ENCODE measurements around the gene WWOX.

WWOX gene

GRCh38 chr16:78994135-78994745 lies 894.8 kb downstream of the WWOX start:
- Mint-ChIP-seq H3K9me3 (no peaks in the 10 kb centered on the region), H3K27ac (no peak overlapping the region), H3K36me3 (peaks cover 3% of the 10 kb centered on the region), H3K4me3 (no peak overlapping the region), H3K27me3 (no peaks in the 10 kb centered on the region), H3K4me1 (peaks cover 5% of the 10 kb centered on the region)

- no peaks in the 10 kb centered on the region for H3K9me3 Mint-ChIP-seq
- no peaks in the 10 kb centered on the region for H3K27me3 Mint-ChIP-seq
- peaks cover 5% of the 10 kb centered on the region for H3K4me1 Mint-ChIP-seq
- peaks cover 3% of the 10 kb centered on the region for H3K36me3 Mint-ChIP-seq
- H3K4me3 Mint-ChIP-seq: no peak overlapping the region
- H3K27ac Mint-ChIP-seq: no peak overlapping the region
Measured at GRCh38 chr16:78995441-78995840, 896.0 kb downstream of the WWOX start.

GRCh38 chr16:78996790-78997189 lies 897.3 kb downstream of the WWOX start:
- no peaks in the 10 kb centered on the region for H3K27me3 Mint-ChIP-seq
- peaks cover 5% of the 10 kb centered on the region for H3K4me1 Mint-ChIP-seq
- peaks cover 3% of the 10 kb centered on the region for H3K36me3 Mint-ChIP-seq
- no peak overlapping the region for H3K4me3 Mint-ChIP-seq
- no peak overlapping the region for H3K27ac Mint-ChIP-seq
- no peaks in the 10 kb centered on the region for H3K9me3 Mint-ChIP-seq

GRCh38 chr16:78998879-78999278 lies 899.4 kb downstream of the WWOX start:
- H3K4me3 Mint-ChIP-seq: no peak overlapping the region
- H3K9me3 Mint-ChIP-seq: no peaks in the 10 kb centered on the region
- H3K27me3 Mint-ChIP-seq: no peaks in the 10 kb centered on the region
- no peak overlapping the region for H3K27ac Mint-ChIP-seq
- H3K36me3 Mint-ChIP-seq: peaks cover 3% of the 10 kb centered on the region
- peaks cover 5% of the 10 kb centered on the region for H3K4me1 Mint-ChIP-seq

- Mint-ChIP-seq H3K9me3 (no peaks in the 10 kb centered on the region), H3K27ac (no peak overlapping the region), H3K36me3 (peaks cover 1% of the 10 kb centered on the region), H3K4me3 (no peak overlapping the region), H3K4me1 (no peaks in the 10 kb centered on the region), H3K27me3 (no peaks in the 10 kb centered on the region)
Measured at GRCh38 chr16:79001156-79001967, 901.9 kb downstream of the WWOX start.

GRCh38 chr16:79003026-79003609 lies 903.7 kb downstream of the WWOX start:
- Mint-ChIP-seq H3K4me1 (no peaks in the 10 kb centered on the region), H3K27ac (no peak overlapping the region), H3K27me3 (no peaks in the 10 kb centered on the region), H3K36me3 (peaks cover 1% of the 10 kb centered on the region), H3K9me3 (no peaks in the 10 kb centered on the region), H3K4me3 (no peak overlapping the region)

- Mint-ChIP-seq H3K4me3 (no peak overlapping the region), H3K27ac (no peak overlapping the region), H3K9me3 (no peaks in the 10 kb centered on the region), H3K27me3 (no peaks in the 10 kb centered on the region), H3K36me3 (no peaks in the 10 kb centered on the region), H3K4me1 (no peaks in the 10 kb centered on the region)
Measured at GRCh38 chr16:79004309-79004708, 904.9 kb downstream of the WWOX start.

- Mint-ChIP-seq H3K4me3 (no peak overlapping the region), H3K27me3 (no peaks in the 10 kb centered on the region), H3K4me1 (no peaks in the 10 kb centered on the region), H3K36me3 (no peaks in the 10 kb centered on the region), H3K9me3 (no peaks in the 10 kb centered on the region), H3K27ac (no peak overlapping the region)
Measured at GRCh38 chr16:79005096-79005495, 905.6 kb downstream of the WWOX start.

GRCh38 chr16:79006206-79006605 lies 906.8 kb downstream of the WWOX start:
- no peak overlapping the region for H3K27ac Mint-ChIP-seq
- H3K4me1 Mint-ChIP-seq: no peaks in the 10 kb centered on the region
- no peaks in the 10 kb centered on the region for H3K27me3 Mint-ChIP-seq
- H3K9me3 Mint-ChIP-seq: no peaks in the 10 kb centered on the region
- H3K4me3 Mint-ChIP-seq: no peak overlapping the region
- H3K36me3 Mint-ChIP-seq: no peaks in the 10 kb centered on the region

- Mint-ChIP-seq H3K36me3 (no peaks in the 10 kb centered on the region), H3K27ac (no peak overlapping the region), H3K9me3 (no peaks in the 10 kb centered on the region), H3K4me3 (no peak overlapping the region), H3K27me3 (no peaks in the 10 kb centered on the region), H3K4me1 (no peaks in the 10 kb centered on the region)
Measured at GRCh38 chr16:79006765-79007164, 907.3 kb downstream of the WWOX start.

GRCh38 chr16:79007614-79008013 lies 908.2 kb downstream of the WWOX start:
- H3K27ac Mint-ChIP-seq: no peak overlapping the region
- H3K4me1 Mint-ChIP-seq: no peaks in the 10 kb centered on the region
- H3K36me3 Mint-ChIP-seq: no peaks in the 10 kb centered on the region
- H3K9me3 Mint-ChIP-seq: no peaks in the 10 kb centered on the region
- H3K27me3 Mint-ChIP-seq: no peaks in the 10 kb centered on the region
- H3K4me3 Mint-ChIP-seq: no peak overlapping the region

GRCh38 chr16:79008036-79008868 lies 908.8 kb downstream of the WWOX start:
- no peak overlapping the region for H3K27ac Mint-ChIP-seq
- no peaks in the 10 kb centered on the region for H3K36me3 Mint-ChIP-seq
- no peaks in the 10 kb centered on the region for H3K4me1 Mint-ChIP-seq
- H3K4me3 Mint-ChIP-seq: no peak overlapping the region
- no peaks in the 10 kb centered on the region for H3K9me3 Mint-ChIP-seq
- no peaks in the 10 kb centered on the region for H3K27me3 Mint-ChIP-seq

- Mint-ChIP-seq H3K9me3 (no peaks in the 10 kb centered on the region), H3K27ac (no peak overlapping the region), H3K4me1 (no peaks in the 10 kb centered on the region), H3K36me3 (no peaks in the 10 kb centered on the region), H3K4me3 (no peak overlapping the region), H3K27me3 (no peaks in the 10 kb centered on the region)
Measured at GRCh38 chr16:79008869-79009179, 909.4 kb downstream of the WWOX start.

- Mint-ChIP-seq H3K4me1 (no peaks in the 10 kb centered on the region), H3K36me3 (no peaks in the 10 kb centered on the region), H3K27ac (no peak overlapping the region)
Measured at GRCh38 chr16:79009896-79010295, 910.4 kb downstream of the WWOX start.

GRCh38 chr16:79011282-79011681 lies 911.8 kb downstream of the WWOX start:
- Mint-ChIP-seq H3K9me3 (no peaks in the 10 kb centered on the region), H3K27me3 (no peaks in the 10 kb centered on the region), H3K4me1 (no peaks in the 10 kb centered on the region), H3K27ac (no peak overlapping the region), H3K36me3 (no peaks in the 10 kb centered on the region), H3K4me3 (no peak overlapping the region)

More at GRCh38 chr16:79009896-79010295, 910.4 kb downstream of the WWOX start:
- no peaks in the 10 kb centered on the region for H3K9me3 Mint-ChIP-seq
- no peak overlapping the region for H3K4me3 Mint-ChIP-seq
- no peaks in the 10 kb centered on the region for H3K27me3 Mint-ChIP-seq

Data from activated naive CD4-positive, alpha-beta T cell treated with anti-CD3 and anti-CD28 coated beads, Interleukin-2, amount 50 U/mL, for 24 hours (primary cell).